ENCODE measurements around the gene NUTM2B.
"Not testable (repeated sequence)": the region's sequence is repeated elsewhere in the genome, so short reads cannot be mapped to it uniquely, and the experiment has no call there.

DNA sequence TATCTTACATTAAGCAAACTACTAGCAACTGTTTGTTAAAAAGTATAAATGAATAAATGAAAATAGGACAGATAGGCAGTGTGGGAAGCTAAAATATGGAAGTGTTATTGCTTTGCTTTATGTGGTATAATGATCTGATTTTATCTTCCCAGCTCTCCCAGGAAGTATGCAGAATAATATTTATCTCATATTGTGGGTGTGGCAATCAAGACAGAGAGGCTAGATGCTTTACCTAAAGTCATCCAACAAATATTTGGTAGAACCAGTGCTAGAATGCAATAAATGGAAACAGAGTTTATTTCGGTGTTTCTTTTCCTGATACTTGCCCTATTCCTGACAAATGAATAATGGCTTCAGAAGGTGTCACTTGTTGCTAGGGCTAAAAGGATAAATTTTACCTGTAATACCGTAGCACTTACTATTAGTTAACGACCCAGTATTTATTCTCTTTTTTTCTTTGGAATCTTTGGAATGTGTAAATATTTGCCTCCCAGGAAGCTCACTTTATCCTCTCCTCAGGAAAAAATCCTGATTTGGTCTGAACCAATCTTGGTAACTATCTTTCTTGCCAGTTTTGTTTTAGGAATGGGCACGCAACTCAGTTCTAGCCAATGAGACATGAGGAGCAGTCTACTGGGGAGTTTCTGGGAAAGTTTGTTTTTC, 14.0 kb downstream of the NUTM2B start:
- not testable (repeated sequence) for TF ChIP-seq POLR2AphosphoS5 (IDR thresholded peaks at IDR 0.05; ENCODE audit: borderline replicate concordance, low read depth, low read length); EZH2 (IDR thresholded peaks at IDR 0.05); FOXP2 (optimal IDR thresholded peaks at IDR 0.05; ENCODE audit: control extremely low read depth, extremely low read length, insufficient read depth)
